ENCODE data around the gene IFNG-AS1. TPM values are rescaled to one million over a fixed set of nuclear protein-coding genes. Genes with fewer than 3 reads are reported as not detected.

IFNG-AS1 gene
- total RNA-seq, 4 donors from 2014 or later: not detected

DNA sequence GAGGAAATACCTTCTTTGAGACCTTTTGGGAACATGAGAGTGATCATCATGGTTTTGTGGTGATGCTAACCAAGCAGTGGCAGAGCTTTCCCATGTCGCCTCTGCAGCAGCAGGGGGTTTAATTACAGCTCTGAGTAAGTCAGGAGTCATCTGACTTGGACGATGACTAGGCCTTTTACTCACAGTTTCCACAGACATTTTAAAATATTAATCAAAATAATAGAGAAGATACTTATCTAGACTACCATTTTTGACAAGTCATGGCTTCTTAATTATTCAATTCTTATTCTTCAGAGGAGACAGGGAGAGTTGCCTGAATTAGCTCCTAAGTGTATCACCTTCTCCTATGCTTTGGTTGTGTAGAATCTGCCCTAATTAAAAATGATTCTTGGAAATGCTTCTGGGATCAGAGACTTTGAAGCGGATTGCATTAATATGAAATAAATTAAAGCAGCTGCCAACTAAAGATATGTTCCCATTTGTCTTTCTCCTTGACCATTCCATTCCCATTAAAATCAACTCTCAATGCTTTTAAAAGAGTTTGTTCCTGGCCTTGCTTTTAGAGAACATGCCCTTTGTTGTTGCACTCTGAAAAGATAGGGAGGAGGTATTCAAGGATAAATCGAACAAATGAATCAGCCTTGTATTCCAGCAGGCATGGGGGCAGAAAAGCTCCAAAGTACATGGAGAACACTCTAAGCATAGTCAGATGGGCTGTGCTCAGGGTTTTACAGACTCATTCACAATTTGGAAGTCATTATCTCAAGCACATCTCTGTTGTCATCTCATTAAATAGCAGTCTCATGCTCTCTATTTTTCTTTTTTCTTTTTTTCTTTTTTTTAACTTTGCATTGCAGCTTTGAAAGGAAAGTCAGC is 7.7 kb upstream of the IFNG-AS1 start:
- no peak for DNase-seq (ENCODE audit: low spot score in 2 of 2)
- Histone ChIP-seq H3K9me3 (no peaks in the 10 kb centered on the region), H3K27ac (no peak overlapping the region), H3K4me3 (no peak overlapping the region), H3K4me1 (no peaks in the 10 kb centered on the region), H3K27me3 (no peaks in the 10 kb centered on the region), H3K36me3 (no peaks in the 10 kb centered on the region)
- WGBS, 2 donors: 49 to 60% methylated on average over 4 of the region's 4 CpGs
- TF ChIP-seq EP300 (IDR thresholded peaks at IDR 0.05) (no peak), POLR2A (IDR thresholded peaks at IDR 0.05) (no peak)
- TF ChIP-seq, protein P1, sequence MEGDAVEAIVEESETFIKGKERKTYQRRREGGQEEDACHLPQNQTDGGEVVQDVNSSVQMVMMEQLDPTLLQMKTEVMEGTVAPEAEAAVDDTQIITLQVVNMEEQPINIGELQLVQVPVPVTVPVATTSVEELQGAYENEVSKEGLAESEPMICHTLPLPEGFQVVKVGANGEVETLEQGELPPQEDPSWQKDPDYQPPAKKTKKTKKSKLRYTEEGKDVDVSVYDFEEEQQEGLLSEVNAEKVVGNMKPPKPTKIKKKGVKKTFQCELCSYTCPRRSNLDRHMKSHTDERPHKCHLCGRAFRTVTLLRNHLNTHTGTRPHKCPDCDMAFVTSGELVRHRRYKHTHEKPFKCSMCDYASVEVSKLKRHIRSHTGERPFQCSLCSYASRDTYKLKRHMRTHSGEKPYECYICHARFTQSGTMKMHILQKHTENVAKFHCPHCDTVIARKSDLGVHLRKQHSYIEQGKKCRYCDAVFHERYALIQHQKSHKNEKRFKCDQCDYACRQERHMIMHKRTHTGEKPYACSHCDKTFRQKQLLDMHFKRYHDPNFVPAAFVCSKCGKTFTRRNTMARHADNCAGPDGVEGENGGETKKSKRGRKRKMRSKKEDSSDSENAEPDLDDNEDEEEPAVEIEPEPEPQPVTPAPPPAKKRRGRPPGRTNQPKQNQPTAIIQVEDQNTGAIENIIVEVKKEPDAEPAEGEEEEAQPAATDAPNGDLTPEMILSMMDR (IDR thresholded peaks at IDR 0.05): no peak

DNA sequence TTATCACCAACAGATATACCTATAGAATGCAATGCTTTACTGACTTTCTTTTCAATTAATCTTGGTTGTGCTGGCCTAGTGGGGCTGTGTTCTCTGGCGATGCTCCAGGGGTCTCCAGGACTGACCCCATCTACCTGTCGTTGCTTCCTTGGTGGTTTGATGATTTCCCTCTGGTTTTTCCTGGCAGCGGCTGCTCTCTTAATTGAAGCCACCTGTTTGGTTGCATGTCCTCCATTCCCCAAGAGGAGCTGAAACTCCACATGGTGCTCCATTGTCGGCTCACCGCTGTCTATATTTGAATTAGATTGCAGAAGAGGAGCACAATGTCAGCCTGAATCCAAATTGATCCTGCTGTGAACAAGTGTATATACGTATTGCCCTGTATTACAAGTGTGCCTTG is 7.1 kb upstream of the IFNG-AS1 start:
- 55 to 65% methylated on average over 6 of the region's 6 CpGs for WGBS, 2 donors
- DNase-seq (ENCODE audit: low spot score in 2 of 2): no peak
- no peak for TF ChIP-seq EP300 (IDR thresholded peaks at IDR 0.05)
- no peak for TF ChIP-seq POLR2A (IDR thresholded peaks at IDR 0.05)
- TF ChIP-seq, protein P1 (IDR thresholded peaks at IDR 0.05): no peak

DNA sequence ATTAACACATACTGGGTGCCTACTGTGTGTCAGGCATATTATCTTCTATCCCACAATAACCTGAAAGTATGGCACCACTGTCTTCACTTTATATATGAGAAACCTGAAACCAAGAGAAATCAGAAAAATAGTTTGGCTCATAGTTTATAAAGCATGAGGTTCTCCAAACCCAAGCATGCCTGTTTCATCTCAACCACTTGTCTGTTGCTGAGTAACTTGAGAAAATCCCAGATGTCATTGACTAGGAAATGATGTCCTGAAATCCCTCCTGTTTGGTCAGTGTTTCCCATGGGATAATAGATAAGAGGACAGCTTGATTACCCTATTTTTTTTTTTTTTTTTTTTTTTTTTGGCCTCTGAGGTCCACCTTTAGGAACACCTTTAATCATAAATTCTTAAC is 2.6 kb upstream of the IFNG-AS1 start:
- Histone ChIP-seq H3K4me1 (no peaks in the 10 kb centered on the region), H3K9me3 (no peaks in the 10 kb centered on the region), H3K27ac (no peak overlapping the region), H3K36me3 (no peaks in the 10 kb centered on the region), H3K4me3 (no peak overlapping the region), H3K27me3 (no peaks in the 10 kb centered on the region)
- TF ChIP-seq EP300 (IDR thresholded peaks at IDR 0.05) (no peak), POLR2A (IDR thresholded peaks at IDR 0.05) (no peak)
- TF ChIP-seq, protein P1 (IDR thresholded peaks at IDR 0.05): no peak
- no peak for DNase-seq (ENCODE audit: low spot score in 2 of 2)

More for the DNA sequence above, 7.1 kb upstream of the IFNG-AS1 start:
- no peaks in the 10 kb centered on the region for H3K4me1 ChIP-seq
- no peaks in the 10 kb centered on the region for H3K27me3 ChIP-seq
- no peaks in the 10 kb centered on the region for H3K9me3 ChIP-seq
- no peak overlapping the region for H3K4me3 ChIP-seq
- H3K36me3 ChIP-seq: no peaks in the 10 kb centered on the region
- no peak overlapping the region for H3K27ac ChIP-seq

DNA sequence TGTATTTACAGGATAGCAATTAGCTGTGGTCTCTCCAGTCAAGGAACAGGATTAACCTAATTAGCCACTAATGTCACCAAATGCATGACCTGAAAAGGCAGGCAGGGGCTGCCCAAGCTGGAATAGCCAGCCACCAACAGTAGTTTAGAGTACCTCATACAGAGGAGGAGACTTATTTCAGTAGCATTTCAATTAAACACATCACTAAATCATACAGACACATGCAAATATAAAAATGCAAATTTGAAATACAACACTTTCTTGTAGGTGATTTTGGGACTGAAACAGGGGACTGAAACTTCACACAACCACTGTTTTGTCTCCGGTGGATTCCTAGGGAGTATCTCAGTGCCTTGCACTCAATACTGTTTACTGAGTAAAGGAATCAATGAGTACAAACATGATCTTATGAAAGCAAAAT is 636 bp upstream of the IFNG-AS1 start:
- Histone ChIP-seq H3K4me3 (no peak overlapping the region), H3K36me3 (no peaks in the 10 kb centered on the region), H3K27ac (no peak overlapping the region), H3K4me1 (no peaks in the 10 kb centered on the region), H3K27me3 (no peaks in the 10 kb centered on the region), H3K9me3 (no peaks in the 10 kb centered on the region)
- no peak for TF ChIP-seq POLR2A (IDR thresholded peaks at IDR 0.05)
- TF ChIP-seq EP300 (IDR thresholded peaks at IDR 0.05): no peak
- TF ChIP-seq, protein P1 (IDR thresholded peaks at IDR 0.05): no peak
- WGBS, 2 donors: 74 to 83% methylated on average over 1 of the region's 1 CpG
- no peak for DNase-seq (ENCODE audit: low spot score in 2 of 2)

DNA sequence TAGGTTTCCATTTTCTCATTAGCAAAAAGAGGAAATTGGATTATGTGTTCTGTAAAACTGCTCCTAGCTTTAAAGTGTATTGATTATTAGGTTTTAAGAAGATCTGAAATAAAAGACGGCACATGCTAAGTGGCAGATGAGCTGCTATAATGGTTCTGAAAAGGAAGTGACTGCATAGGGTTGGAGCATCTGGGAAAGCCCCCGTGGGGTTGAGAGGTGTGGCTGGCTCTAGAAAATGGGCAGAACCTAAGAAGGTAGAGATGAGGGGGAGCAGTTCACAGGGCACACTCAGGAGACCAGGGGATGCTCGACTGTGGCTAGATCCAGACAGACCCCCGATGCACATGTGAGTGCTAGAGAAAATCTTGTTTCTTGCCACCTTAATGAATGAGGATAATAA is 1.9 kb downstream of the IFNG-AS1 start:
- Histone ChIP-seq H3K9me3 (no peaks in the 10 kb centered on the region), H3K27ac (no peak overlapping the region), H3K27me3 (no peaks in the 10 kb centered on the region), H3K36me3 (no peaks in the 10 kb centered on the region), H3K4me1 (no peaks in the 10 kb centered on the region), H3K4me3 (no peak overlapping the region)
- WGBS, 2 donors: 68 to 80% methylated on average over 4 of the region's 4 CpGs
- no peak for DNase-seq (ENCODE audit: low spot score in 2 of 2)
- TF ChIP-seq POLR2A (IDR thresholded peaks at IDR 0.05) (no peak), EP300 (IDR thresholded peaks at IDR 0.05) (no peak)
- TF ChIP-seq, protein P1 (IDR thresholded peaks at IDR 0.05): no peak
